Kidney tubule cell (primary cell): ENCODE results near the gene TXNDC15.

Source experiments
- DNase-seq: peaks from one replicate; pipeline ENCODE4 v3.0.0-alpha.2; 2018; ENCODE audit warnings: low spot score

Gene TXNDC15

GRCh38 chr5:134920848-134921575 is 46.8 kb downstream of the TXNDC15 start:
- no peak for DNase-seq

- DNase-seq: no peak
Observed at GRCh38 chr5:134932508-134932907, 58.3 kb downstream of the TXNDC15 start.

GRCh38 chr5:134934202-134934601 is 60.0 kb downstream of the TXNDC15 start:
- DNase-seq: no peak

GRCh38 chr5:134935711-134936602 is 61.8 kb downstream of the TXNDC15 start:
- DNase-seq: peak; percentile 52

GRCh38 chr5:134937526-134937925 is 63.4 kb downstream of the TXNDC15 start:
- DNase-seq: no peak

- DNase-seq: no peak
Observed at GRCh38 chr5:134938030-134938429, 63.9 kb downstream of the TXNDC15 start.

GRCh38 chr5:134939500-134939899 is 65.3 kb downstream of the TXNDC15 start:
- DNase-seq: no peak

- DNase-seq: no peak
Observed at GRCh38 chr5:134943547-134943946, 69.4 kb downstream of the TXNDC15 start.

GRCh38 chr5:134944630-134945029 is 70.5 kb downstream of the TXNDC15 start:
- no peak for DNase-seq

GRCh38 chr5:134945041-134945440 is 70.9 kb downstream of the TXNDC15 start:
- no peak for DNase-seq

GRCh38 chr5:134948911-134949310 is 74.7 kb downstream of the TXNDC15 start:
- DNase-seq: peak; percentile 12

GRCh38 chr5:134949316-134949715 is 75.1 kb downstream of the TXNDC15 start:
- no peak for DNase-seq
